SK-N-SH (cell line): Measurements from ENCODE around the gene STX5. TPM values are rescaled to one million over a fixed set of nuclear protein-coding genes. Genes with fewer than 3 reads are reported as not detected.

ENCODE experiments used
- CTCF ChIA-PET: fragments of 300-600, 350-600 bp; formaldehyde crosslinking; extraction: SDS; loops from one replicate; lab custom pipeline; 2021; lab: Yijun Ruan, JAX
- POLR2A ChIA-PET: fragments of 350-600 bp; sonication (Branson Sonifier 250); formaldehyde crosslinking; extraction: SDS; loops from one replicate; lab custom pipeline; 2020; ENCODE audit warnings: antibody characterized with exemption, inconsistent platforms; lab: Yijun Ruan, JAX
- DNase-seq: peaks from one replicate; pipeline ENCODE4 v3.0.0; 2012
- H2AFZ ChIP-seq: fragments of 200-600 bp; sonication (generic); 2 replicates; pipeline ENCODE4 v1.8.1; 2016; ENCODE audit warnings: antibody characterized with exemption, mild to moderate bottlenecking, low read depth
- H3F3A ChIP-seq: fragments of 200-600 bp; sonication (generic); replicated peaks from 2 replicates; pipeline ENCODE3; 2016; ENCODE audit warnings: antibody characterized with exemption, mild to moderate bottlenecking; ENCODE audit not compliant: insufficient read depth
- H3K27ac ChIP-seq, 2 experiments: fragments of 200-500 bp in 1 of 2; fragments of 200-600 bp in 1 of 2; sonication (Bioruptor generic) in 1 of 2; sonication (generic), shearing (Covaris generic) in 1 of 2; 2 replicates each; pipeline versions ENCODE4 v1.5.1 to v1.6.1; 2014 to 2016; ENCODE audit warnings: low read depth in 2 of 2, inconsistent platforms in 1 of 2, low read length in 1 of 2, mild to moderate bottlenecking in 1 of 2, mixed read lengths in 1 of 2
- H3K27me3 ChIP-seq: fragments of 200-600 bp; sonication (generic), shearing (Covaris generic); 2 replicates; pipeline ENCODE4 v1.6.1; 2016; ENCODE audit warnings: mixed run types; ENCODE audit not compliant: insufficient read depth
- H3K36me3 ChIP-seq, 2 experiments: fragments of 200-500 bp in 1 of 2; fragments of 200-600 bp in 1 of 2; sonication (Bioruptor generic) in 1 of 2; sonication (generic) in 1 of 2; replicated peaks in 1 of 2; 2 replicates each; pipeline versions ENCODE3 to v1.5.1; 2014 to 2016; ENCODE audit warnings: low read length in 1 of 2, mild to moderate bottlenecking in 1 of 2; ENCODE audit not compliant: insufficient read depth in 2 of 2, control insufficient read depth in 1 of 2
- H3K4me1 ChIP-seq, 2 experiments: fragments of 200-500 bp in 1 of 2; fragments of 200-600 bp in 1 of 2; sonication (Bioruptor generic) in 1 of 2; sonication (generic), shearing (Covaris generic) in 1 of 2; 2 replicates each; pipeline versions ENCODE4 v1.5.1 to v1.6.1; 2014 to 2016; ENCODE audit warnings: low read depth in 1 of 2, low read length in 1 of 2, mixed run types in 1 of 2; ENCODE audit not compliant: insufficient read depth in 2 of 2, control insufficient read depth in 1 of 2
- H3K4me2 ChIP-seq: fragments of 200-600 bp; sonication (generic), shearing (Covaris generic); 2 replicates; pipeline ENCODE4 v1.6.1; 2017; ENCODE audit warnings: mixed run types
- H3K4me3 ChIP-seq, 2 experiments: fragments of 200-500 bp in 1 of 2; fragments of 200-600 bp in 1 of 2; sonication (Bioruptor generic) in 1 of 2; sonication (generic), shearing (Covaris generic) in 1 of 2; 2 replicates each; pipeline versions ENCODE4 v1.5.1 to v1.8.1; 2014 to 2016; ENCODE audit warnings: low read depth in 2 of 2, inconsistent platforms in 1 of 2, low read length in 1 of 2, mild to moderate bottlenecking in 1 of 2, mixed read lengths in 1 of 2, moderate library complexity in 1 of 2
- H3K79me2 ChIP-seq: fragments of 200-600 bp; sonication (generic); 2 replicates; pipeline ENCODE4 v1.8.1; 2017; ENCODE audit warnings: mild to moderate bottlenecking; ENCODE audit not compliant: insufficient read depth
- H3K9ac ChIP-seq: fragments of 200-600 bp; sonication (generic); 2 replicates; pipeline ENCODE4 v1.6.1; 2017; ENCODE audit warnings: mixed run types
- H3K9me2 ChIP-seq: fragments of 200-600 bp; sonication (generic); 2 replicates; pipeline ENCODE4 v1.6.1; 2017; ENCODE audit warnings: mixed run types
- H3K9me3 ChIP-seq: fragments of 200-600 bp; sonication (generic); 2 replicates; pipeline ENCODE4 v1.6.1; 2017; ENCODE audit warnings: mixed run types, mild to moderate bottlenecking, moderate library complexity
- H4K20me1 ChIP-seq: fragments of 200-600 bp; sonication (generic); 2 replicates; pipeline ENCODE4 v1.6.1; 2017; ENCODE audit warnings: mild to moderate bottlenecking, mixed run types; ENCODE audit not compliant: insufficient read depth
- CHD2 ChIP-seq: fragments of 150-350 bp; IDR thresholded peaks from 2 replicates; pipeline ENCODE4 v1.6.1; 2018; ENCODE audit warnings: low read length; ENCODE audit not compliant: partially characterized antibody
- ELF1 ChIP-seq: IDR thresholded peaks from 2 replicates; pipeline ENCODE4 v1.4.0; 2012
- EZH2phosphoT487 ChIP-seq: fragments of 200-600 bp; sonication (generic); IDR thresholded peaks from 2 replicates; pipeline ENCODE4 v1.6.1; 2017; ENCODE audit warnings: low read depth, mixed run types, mild to moderate bottlenecking, antibody characterized with exemption, moderate library complexity, borderline replicate concordance
- FOSL2 ChIP-seq: IDR thresholded peaks from 2 replicates; pipeline ENCODE4 v1.4.0; 2012; ENCODE audit warnings: low read depth, mild to moderate bottlenecking, moderate library complexity, borderline replicate concordance
- FOXJ3 ChIP-seq: sonication (generic); formaldehyde crosslinking; IDR thresholded peaks from 2 replicates; pipeline ENCODE4 v1.5.1; 2020; ENCODE audit warnings: mild to moderate bottlenecking, missing genetic modification reagents
- GABPA ChIP-seq: IDR thresholded peaks from 2 replicates; pipeline ENCODE4 v1.4.0; 2012; ENCODE audit warnings: low read depth, mild to moderate bottlenecking
- GATA2 ChIP-seq: sonication (generic); formaldehyde crosslinking; IDR thresholded peaks from 2 replicates; pipeline ENCODE4 v1.5.0; 2020; ENCODE audit warnings: mild to moderate bottlenecking, missing genetic modification reagents
- MAX ChIP-seq: IDR thresholded peaks from 2 replicates; pipeline ENCODE4 v1.4.0; 2012; ENCODE audit warnings: low read depth
- MXI1 ChIP-seq: IDR thresholded peaks from 2 replicates; pipeline ENCODE4 v1.6.1; 2012; ENCODE audit warnings: mild to moderate bottlenecking, low read depth, low read length, improper control_type of control experiment
- NFIC ChIP-seq: IDR thresholded peaks from 2 replicates; pipeline ENCODE4 v1.4.0; 2012; ENCODE audit warnings: borderline replicate concordance
- NRF1 ChIP-seq: IDR thresholded peaks from 2 replicates; pipeline ENCODE4 v1.6.1; 2012; ENCODE audit warnings: low read depth, mild to moderate bottlenecking, low read length
- RAD21 ChIP-seq: IDR thresholded peaks from 2 replicates; pipeline ENCODE4 v1.6.1; 2012; ENCODE audit warnings: mild to moderate bottlenecking, low read length
- SIN3A ChIP-seq: IDR thresholded peaks from 2 replicates; pipeline ENCODE4 v1.6.1; 2012; ENCODE audit warnings: low read depth, mild to moderate bottlenecking, low read length, moderate library complexity, borderline replicate concordance
- SMC3 ChIP-seq: IDR thresholded peaks from 2 replicates; pipeline ENCODE4 v1.6.1; 2012; ENCODE audit warnings: low read depth, low read length, improper control_type of control experiment
- TCF12 ChIP-seq: IDR thresholded peaks from 2 replicates; pipeline ENCODE4 v1.4.0; 2012
- TEAD4 ChIP-seq: IDR thresholded peaks from 2 replicates; pipeline ENCODE4 v1.4.0; 2012; ENCODE audit warnings: mild to moderate bottlenecking, borderline replicate concordance; ENCODE audit not compliant: insufficient read depth
- ZBTB33 ChIP-seq: IDR thresholded peaks from 2 replicates; pipeline ENCODE4 v1.4.0; 2012; ENCODE audit warnings: low read depth, borderline replicate concordance
- WGBS: methylation state at CpG from one replicate; pipeline ENCODE4 v1.1.6; 2017; ENCODE audit warnings: low lambda C conversion rate; 5-methylcytosine and 5-hydroxymethylcytosine counted together
- polyA plus RNA-seq, 3 experiments: library from polyadenylated mRNA; depleted of rRNA; stranded (reverse); fragments of >200 nt; gene quantifications; 2 replicates each; pipeline ENCODE4 v1.2.3, GENCODE V29; 2012
- TF ChIP-seq, protein P1 (sequence below): IDR thresholded peaks from 2 replicates; pipeline ENCODE4; 2012
- TF ChIP-seq, protein P2 (sequence below): fragments of 150-350 bp; IDR thresholded peaks from 2 replicates; pipeline ENCODE4 v1.6.1; 2016; ENCODE audit warnings: mild to moderate bottlenecking, low read depth, low read length

Gene STX5
- polyA plus RNA-seq, 1 of the 3 experiments (the other 2 are of a cell fraction), result 24.2 TPM

DNA sequence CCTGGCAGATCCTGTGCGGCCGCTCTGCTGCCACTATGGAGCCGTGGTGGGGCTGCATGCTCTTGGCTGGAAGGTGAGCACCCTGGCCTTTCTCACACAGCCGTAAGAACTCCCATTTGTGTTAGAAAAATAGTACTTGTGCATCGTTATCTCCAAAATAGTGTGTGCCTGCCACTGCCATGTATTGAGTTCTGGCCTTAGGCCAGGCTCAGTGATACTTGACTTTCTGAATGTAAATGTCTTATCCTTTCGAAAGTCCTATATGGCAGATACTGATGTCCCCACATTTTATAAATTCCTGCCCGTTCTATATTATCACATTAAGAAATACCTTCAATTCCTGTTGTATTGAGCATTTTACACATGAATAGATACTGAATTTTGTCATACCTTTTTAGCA, 49.1 kb downstream of the STX5 start:
- no peak for TF ChIP-seq TEAD4
- no peak for TF ChIP-seq SMC3
- TF ChIP-seq NRF1, result no peak
- TF ChIP-seq CHD2, result no peak
- no peak for TF ChIP-seq EZH2phosphoT487
- no peak for TF ChIP-seq MXI1
- H3K9me3 ChIP-seq, result no peaks in the 10 kb centered on the region
- CTCF ChIA-PET, result no interaction called here
- H3K79me2 ChIP-seq, result peaks cover 14% of the 10 kb centered on the region; the same call in 1 of the 2 replicates
- H3K4me3 ChIP-seq, result no peak overlapping the region
- H4K20me1 ChIP-seq, result no peaks in the 10 kb centered on the region
- no peak overlapping the region for H3K27ac ChIP-seq
- peaks cover 0 to 6% of the 10 kb centered on the region in 2 experiments; a peak in 3 of 4 replicates for H3K4me1 ChIP-seq
- no peak overlapping the region for H3K4me2 ChIP-seq
- no peak overlapping the region for H3K9ac ChIP-seq
- POLR2A ChIA-PET, result no interaction called here
- no peaks in the 10 kb centered on the region for H3K9me2 ChIP-seq
- 93% methylated on average over 3 of the region's 7 CpGs for WGBS
- no peak overlapping the region for H2AFZ ChIP-seq
- H3F3A ChIP-seq, result peaks cover 11% of the 10 kb centered on the region
- no peak for DNase-seq
- no peaks in the 10 kb centered on the region for H3K27me3 ChIP-seq
- H3K36me3 ChIP-seq, result peaks cover 14 to 15% of the 10 kb centered on the region in 2 experiments

GRCh38 chr11:62778441-62778840, 53.4 kb downstream of the STX5 start:
- H3K27me3 ChIP-seq, result no peaks in the 10 kb centered on the region
- H2AFZ ChIP-seq, result no peak overlapping the region
- H3K27ac ChIP-seq, result no peak overlapping the region
- TF ChIP-seq, protein P1, sequence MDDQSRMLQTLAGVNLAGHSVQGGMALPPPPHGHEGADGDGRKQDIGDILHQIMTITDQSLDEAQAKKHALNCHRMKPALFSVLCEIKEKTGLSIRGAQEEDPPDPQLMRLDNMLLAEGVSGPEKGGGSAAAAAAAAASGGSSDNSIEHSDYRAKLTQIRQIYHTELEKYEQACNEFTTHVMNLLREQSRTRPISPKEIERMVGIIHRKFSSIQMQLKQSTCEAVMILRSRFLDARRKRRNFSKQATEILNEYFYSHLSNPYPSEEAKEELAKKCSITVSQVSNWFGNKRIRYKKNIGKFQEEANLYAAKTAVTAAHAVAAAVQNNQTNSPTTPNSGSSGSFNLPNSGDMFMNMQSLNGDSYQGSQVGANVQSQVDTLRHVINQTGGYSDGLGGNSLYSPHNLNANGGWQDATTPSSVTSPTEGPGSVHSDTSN, result no peak
- no peak for TF ChIP-seq FOXJ3 (CRISPR knock-in tag)
- no peak for TF ChIP-seq CHD2
- no peak for TF ChIP-seq NRF1
- TF ChIP-seq NFIC, result no peak
- no peak for TF ChIP-seq TCF12
- TF ChIP-seq, protein P2, sequence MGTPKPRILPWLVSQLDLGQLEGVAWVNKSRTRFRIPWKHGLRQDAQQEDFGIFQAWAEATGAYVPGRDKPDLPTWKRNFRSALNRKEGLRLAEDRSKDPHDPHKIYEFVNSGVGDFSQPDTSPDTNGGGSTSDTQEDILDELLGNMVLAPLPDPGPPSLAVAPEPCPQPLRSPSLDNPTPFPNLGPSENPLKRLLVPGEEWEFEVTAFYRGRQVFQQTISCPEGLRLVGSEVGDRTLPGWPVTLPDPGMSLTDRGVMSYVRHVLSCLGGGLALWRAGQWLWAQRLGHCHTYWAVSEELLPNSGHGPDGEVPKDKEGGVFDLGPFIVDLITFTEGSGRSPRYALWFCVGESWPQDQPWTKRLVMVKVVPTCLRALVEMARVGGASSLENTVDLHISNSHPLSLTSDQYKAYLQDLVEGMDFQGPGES, result no peak
- TF ChIP-seq GATA2 (CRISPR knock-in tag), result no peak
- no peak for TF ChIP-seq MAX
- no peak for TF ChIP-seq TEAD4
- TF ChIP-seq MXI1, result no peak
- no peak for TF ChIP-seq ZBTB33
- no peak for TF ChIP-seq ELF1
- TF ChIP-seq FOSL2, result no peak
- no peak for TF ChIP-seq GABPA
- TF ChIP-seq RAD21, result no peak
- TF ChIP-seq SIN3A, result no peak
- TF ChIP-seq, all 33 proteins: peak for 0
- Histone ChIP-seq H3K4me3 (no peak overlapping the region), H3K4me1 (no peaks in the 10 kb centered on the region), H3F3A (peaks cover 6% of the 10 kb centered on the region), H3K36me3 (peaks cover 11 to 13% of the 10 kb centered on the region in 2 experiments), H3K9me2 (no peaks in the 10 kb centered on the region), H4K20me1 (no peaks in the 10 kb centered on the region), H3K4me2 (no peak overlapping the region), H3K9me3 (no peaks in the 10 kb centered on the region), H3K9ac (no peak overlapping the region), H3K79me2 (peaks cover 13% of the 10 kb centered on the region)
- WGBS, result 91% methylated on average over 2 of the region's 3 CpGs
- DNase-seq, result no peak
- POLR2A ChIA-PET, result no interaction called here
- CTCF ChIA-PET, result interaction anchor here (1.7 to 9.8 kb wide), 2 partner anchors 8 to 9 kb away, joined by 4 to 130 read pairs; partner anchors contain the start of gene TMEM179B
